GM12878 (cell line): ENCODE measurements around the gene ISCU. TPM values are rescaled to one million over a fixed set of nuclear protein-coding genes. Genes with fewer than 3 reads are reported as not detected.
"Not testable (repeated sequence)": the region's sequence is repeated elsewhere in the genome, so short reads cannot be mapped to it uniquely, and the experiment has no call there.

Experiments used
- ATAC-seq: fragments of 200-7000 bp; cut with Tn5 transposase; 3 replicates; pipeline ENCODE4 v1.9.1; 2020; ENCODE audit warnings: mild to moderate bottlenecking, moderate library complexity
- BruUV-seq: library from RNA; stranded (reverse); fragments of 400-500 nt; replicated peaks from 2 replicates; lab custom pipeline; 2021; lab: Mats Ljungman, UMichigan
- CTCF ChIA-PET: fragments of 300-600 bp; sonication (Branson Sonifier 250); formaldehyde crosslinking; extraction: SDS; loops from one replicate; lab custom pipeline; 2021; ENCODE audit warnings: inconsistent platforms; lab: Yijun Ruan, JAX
- POLR2A ChIA-PET: fragments of 350-600 bp; formaldehyde crosslinking; extraction: SDS; loops from one replicate; lab custom pipeline; 2021; ENCODE audit warnings: inconsistent platforms; lab: Charles Lee
- RAD21 ChIA-PET: fragments of 300-600 bp; sonication (Branson Sonifier 250); formaldehyde crosslinking; loops from one replicate; lab custom pipeline; 2023; ENCODE audit warnings: antibody characterized with exemption; ENCODE audit not compliant: unreplicated experiment; lab: Charles Lee
- SMC1A ChIA-PET: fragments of 300-600 bp; sonication (Branson Sonifier 250); formaldehyde crosslinking; loops from one replicate; lab custom pipeline; 2023; ENCODE audit not compliant: unreplicated experiment, uncharacterized antibody; lab: Charles Lee
- DNase-seq: peaks from one replicate; pipeline ENCODE4 v3.0.0-alpha.2; 2011; ENCODE audit warnings: low read depth, low spot score
- FAIRE-seq: peaks from 3 replicates; lab custom pipeline; 2011; peaks lifted over from hg19 to GRCh38; lab: Jason Lieb, UNC
- H2AFZ ChIP-seq: 2 replicates; pipeline ENCODE4 v1.6.0; 2011; ENCODE audit warnings: low read depth, low read length, control low read depth; ENCODE audit not compliant: control insufficient read depth
- H3K27ac ChIP-seq: 2 replicates; pipeline ENCODE4 v1.5.1; 2011; ENCODE audit warnings: control low read depth; ENCODE audit not compliant: control insufficient read depth, insufficient read depth
- H3K27me3 ChIP-seq, 2 experiments: replicated peaks in 1 of 2; 2 replicates each; pipeline versions ENCODE4 v1.6.0 to v1.6.1; 2011; ENCODE audit warnings: low read length in 1 of 2; ENCODE audit not compliant: control insufficient read depth in 2 of 2, insufficient read depth in 2 of 2
- H3K36me3 ChIP-seq, 2 experiments: 2 replicates each; pipeline ENCODE4 v1.5.1; 2011; ENCODE audit warnings: low read length in 1 of 2; ENCODE audit not compliant: control insufficient read depth in 2 of 2, insufficient read depth in 2 of 2
- H3K4me1 ChIP-seq: 2 replicates; pipeline ENCODE4 v1.6.1; 2011; ENCODE audit warnings: mild to moderate bottlenecking, low read length, moderate library complexity, mixed read lengths; ENCODE audit not compliant: control insufficient read depth, insufficient read depth
- H3K4me2 ChIP-seq: 2 replicates; pipeline ENCODE4 v1.6.0; 2011; ENCODE audit warnings: control low read depth; ENCODE audit not compliant: control insufficient read depth, insufficient read depth
- H3K4me3 ChIP-seq: fragments of 200-600 bp; sonication (generic); 2 replicates; pipeline ENCODE4 v1.5.1; 2016
- H3K79me2 ChIP-seq: 2 replicates; pipeline ENCODE4 v1.6.0; 2011; ENCODE audit warnings: low read length; ENCODE audit not compliant: control insufficient read depth, insufficient read depth
- H3K9ac ChIP-seq: 2 replicates; pipeline ENCODE4 v1.8.0; 2011; ENCODE audit warnings: low read length, control low read depth, mixed read lengths; ENCODE audit not compliant: control insufficient read depth, insufficient read depth
- H3K9me3 ChIP-seq: replicated peaks from 3 replicates; pipeline ENCODE4 v1.5.1; 2011; ENCODE audit warnings: mild to moderate bottlenecking, low read length; ENCODE audit not compliant: control insufficient read depth, insufficient read depth
- H4K20me1 ChIP-seq: 2 replicates; pipeline ENCODE4 v1.6.0; 2011; ENCODE audit not compliant: control insufficient read depth, insufficient read depth
- EED ChIP-seq: sonication (generic); IDR thresholded peaks from 2 replicates; pipeline ENCODE4 v1.6.1; 2016; ENCODE audit warnings: antibody characterized with exemption, low read depth
- HDGF ChIP-seq: fragments of 450-650 bp; IDR thresholded peaks from 2 replicates; pipeline ENCODE4 v1.6.1; 2016; ENCODE audit warnings: antibody characterized with exemption
- MTA2 ChIP-seq: fragments of 450-650 bp; IDR thresholded peaks from 2 replicates; pipeline ENCODE4 v1.6.1; 2016; ENCODE audit warnings: low read depth, mild to moderate bottlenecking, moderate library complexity
- NBN ChIP-seq: fragments of 450-650 bp; IDR thresholded peaks from 2 replicates; pipeline ENCODE4 v1.6.1; 2016
- POLR2A ChIP-seq: IDR thresholded peaks from 2 replicates; pipeline ENCODE4 v1.6.1; 2011; ENCODE audit warnings: low read depth, mild to moderate bottlenecking, low read length
- WGBS: methylation state at CpG from one replicate; pipeline ENCODE4 v1.1.6; 2016; ENCODE audit warnings: low lambda C conversion rate; ENCODE audit not compliant: insufficient replicate concordance, insufficient coverage; ENCODE audit errors: missing lambda C conversion rate; 5-methylcytosine and 5-hydroxymethylcytosine counted together
- in situ Hi-C: fragments of 300-500 bp; cut with MboI; formaldehyde crosslinking; loops from 9 replicates; pipeline ENCODE4 v1.14.3; 2018; ENCODE audit warnings: mixed read lengths
- intact Hi-C: fragments of 100-400 bp; cut with micrococcal nuclease; formaldehyde crosslinking; loops from one replicate; pipeline ENCODE4 v1.14.2; 2022; ENCODE audit not compliant: unreplicated experiment
- polyA plus RNA-seq, 11 experiments: library from polyadenylated mRNA; depleted of rRNA in 4 of 11; unstranded in 6 of 11; stranded (reverse) in 5 of 11; fragments of >200 nt; fragmentation: Nextera tagmentation in 4 of 11; fragmentation: Illumina TruSeq in 1 of 11; extraction: Ambion mirVana in 4 of 11; extraction: Trizol in 1 of 11; gene quantifications; 1 replicate in 1 of 11; 2 replicates in 10 of 11; pipeline versions ENCODE4 v1.2.1 to v1.2.3, GENCODE V29; 2011 to 2016; ENCODE audit warnings: inconsistent platforms in 2 of 11, missing spikeins in 2 of 11, low read depth in 1 of 11
- total RNA-seq, 4 experiments: library from RNA; depleted of rRNA in 3 of 4; stranded (reverse); fragments of >200 nt in 3 of 4; fragmentation: Illumina TruSeq in 1 of 4; extraction: Trizol in 1 of 4; gene quantifications; 2 replicates each; pipeline versions ENCODE4 v1.2.1 to v1.2.3, GENCODE V29; 2013 to 2021

ISCU gene
- total and polyA plus RNA-seq, 10 of the 15 experiments (the other 5 are each of a cell fraction or from before 2014, with no cell fraction given), result 32.8 to 260 (median 127) TPM

DNA sequence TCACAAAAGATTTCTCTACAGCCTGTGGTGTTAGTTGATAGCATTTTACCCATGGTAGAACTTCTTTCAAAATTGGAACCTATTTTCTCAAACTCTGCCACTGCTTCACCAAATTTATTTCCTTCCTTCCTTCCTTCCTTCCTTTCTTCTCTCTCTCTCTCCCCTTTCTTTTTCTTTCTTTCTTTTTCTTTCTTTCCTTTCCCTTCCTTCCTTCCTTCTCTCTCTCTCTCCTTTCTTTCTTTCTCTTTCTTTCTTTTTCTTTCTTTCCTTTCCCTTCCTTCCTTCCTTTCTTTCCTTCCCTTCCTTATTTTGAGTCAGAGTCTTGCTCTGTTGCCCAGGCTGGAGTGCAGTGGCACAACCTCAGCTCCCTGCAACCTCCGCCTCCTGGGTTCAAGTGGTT is 11.9 kb downstream of the ISCU start:
- FAIRE-seq, intact Hi-C loops, BruUV-seq, DNase-seq, H3K27ac ChIP-seq, H3K9ac ChIP-seq, in situ Hi-C loops, ATAC-seq, H3K27me3 ChIP-seq, H2AFZ ChIP-seq, H3K36me3 ChIP-seq, H3K79me2 ChIP-seq, H4K20me1 ChIP-seq, H3K9me3 ChIP-seq, H3K4me3 ChIP-seq: not testable (repeated sequence)
- ChIA-PET SMC1A (interaction anchor here (1.7 to 26.5 kb wide), 4 partner anchors 7 to 60 kb away, joined by 5 to 718 read pairs (median 206); partner anchors contain the start of gene SELPLG), CTCF (interaction anchor here (21.5 kb wide), 1 partner anchor 42 kb away, joined by 866 read pairs; no protein-coding TSS in a partner anchor), RAD21 (interaction anchor here (5.0 to 23.0 kb wide), 3 partner anchors 9 to 60 kb away, joined by 24 to 633 read pairs (median 413); partner anchors contain the start of gene SELPLG), POLR2A (interaction anchor here (1.3 to 14.2 kb wide), 2 partner anchors 10 to 61 kb away, joined by 5 to 199 read pairs; partner anchors contain the start of gene SELPLG)
- 0 out of 2 replicates have a peak, but pooled peaks have one; percentile 32 for TF ChIP-seq HDGF
- TF ChIP-seq MTA2, result 0 out of 2 replicates have a peak, but pooled peaks have one; percentile 13
- 0 out of 2 replicates have a peak, but pooled peaks have one; percentile 30 for TF ChIP-seq NBN
- 100% methylated on average over 1 of the region's 1 CpG for WGBS
- peaks cover 68% of the 10 kb centered on the region for H3K4me1 ChIP-seq
- 0 out of 2 replicates have a peak overlapping the region, but pooled peaks have one; percentile 12 for H3K4me2 ChIP-seq

DNA sequence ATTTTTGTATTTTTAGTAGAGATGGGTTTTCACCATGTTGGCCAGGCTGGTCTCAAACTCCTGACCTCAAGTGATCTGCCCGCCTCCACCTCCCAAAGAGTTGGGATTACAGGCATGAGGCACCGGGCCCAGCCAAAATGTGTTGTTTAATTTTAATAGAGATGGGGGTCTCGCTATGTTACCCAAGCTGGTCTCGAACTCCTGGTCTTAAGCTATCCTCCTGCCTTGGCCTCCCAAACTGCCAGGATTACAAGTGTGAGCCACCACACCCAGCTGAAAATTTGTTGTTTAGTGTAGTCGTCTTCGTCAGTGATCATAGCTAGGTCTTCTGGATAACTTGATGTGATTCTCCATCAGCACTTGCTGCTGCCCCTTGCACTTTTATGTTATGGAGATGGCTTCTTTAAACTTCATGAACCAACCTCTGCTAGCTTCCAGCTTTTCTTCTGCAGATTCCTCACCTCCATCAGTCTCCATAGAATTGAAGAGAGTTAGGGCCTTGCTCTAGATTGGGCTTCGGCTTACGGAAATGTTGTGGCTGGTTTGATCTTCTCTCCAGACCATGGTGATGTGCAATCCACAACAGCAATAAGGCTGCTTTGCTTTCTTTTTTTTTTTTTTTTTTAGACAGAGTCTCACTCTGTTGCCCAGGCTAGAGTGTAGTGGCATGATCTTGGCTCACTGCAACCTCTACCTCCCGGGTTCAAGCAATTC is 13.0 kb downstream of the ISCU start:
- Histone ChIP-seq H4K20me1 (no peaks in the 10 kb centered on the region), H3K27ac (peak overlapping the region; percentile 40), H3K79me2 (no peaks in the 10 kb centered on the region; the same call in none of the 2 replicates), H3K9me3 (no peaks in the 10 kb centered on the region; the same call in 2 of the 3 replicates), H3K27me3 (no peaks in the 10 kb centered on the region), H3K9ac (no peak overlapping the region), H3K4me1 (peaks cover 58% of the 10 kb centered on the region), H3K4me2 (peak overlapping the region; percentile 28; the same call in 1 of the 2 replicates), H3K4me3 (no peak overlapping the region), H3K36me3 (no peaks in the 10 kb centered on the region), H2AFZ (no peak overlapping the region)
- in situ Hi-C loops (no loop called here), intact Hi-C loops (no loop called here)
- no peak for DNase-seq
- no TSS peak for BruUV-seq
- no peak for ATAC-seq
- CTCF ChIA-PET, result interaction anchor here (0.6 to 21.5 kb wide), 6 partner anchors 11 to 229 kb away, joined by 3 to 866 read pairs (median 4); no protein-coding TSS in a partner anchor
- RAD21 ChIA-PET, result interaction anchor here (0.7 to 23.0 kb wide), 5 partner anchors 10 to 92 kb away, joined by 3 to 633 read pairs (median 24); partner anchors contain the start of gene SELPLG
- TF ChIP-seq EED (no peak), POLR2A (no peak)
- FAIRE-seq, result no peak
- POLR2A ChIA-PET, result interaction anchor here (0.6 to 14.2 kb wide), 7 partner anchors 9 to 158 kb away, joined by 3 to 199 read pairs (median 3); partner anchors contain the start of genes ISCU and SELPLG
- SMC1A ChIA-PET, result interaction anchor here (0.7 to 26.5 kb wide), 11 partner anchors 8 to 229 kb away, joined by 3 to 718 read pairs (median 5); partner anchors contain the start of gene SELPLG
- WGBS, result over 99% methylated on average over 8 of the region's 9 CpGs
